Hypothalamus (tissue), 51 donors: ENCODE data around the gene CD81.
"Not testable (repeated sequence)": the region's sequence is repeated elsewhere in the genome, so short reads cannot be mapped to it uniquely, and the experiment has no call there.

Experiments used
- DNase-seq, 51 donors: peaks; one replicate each; lab custom pipeline; 2025; lab: John Stamatoyannopoulos, UW

Gene CD81

GRCh38 chr11:2376751-2377451, at the start of gene CD81:
Gene CD81, plus strand, starts transcription at chr11:2377310. Its CDS starts 240 bp downstream, at chr11:2377550.
- peak in 36 of 51 donors; percentile 29 to 81 (median 55) for DNase-seq

- DNase-seq: peak in 13 of 51 donors; percentile 11 to 48 (median 30)
These were observed 49.1 kb upstream of the CD81 start for GRCh38 chr11:2328021-2328420.

GRCh38 chr11:2328656-2329354, 48.3 kb upstream of the CD81 start:
- no peak for DNase-seq

GRCh38 chr11:2329551-2329950, 47.6 kb upstream of the CD81 start:
- DNase-seq: no peak

- no peak for DNase-seq
These were observed 46.4 kb upstream of the CD81 start for GRCh38 chr11:2330696-2331095.

GRCh38 chr11:2331404-2331803, 45.7 kb upstream of the CD81 start:
- DNase-seq: no peak

- not testable (repeated sequence) for DNase-seq
These were observed 44.5 kb upstream of the CD81 start for GRCh38 chr11:2332569-2332968.

- not testable (repeated sequence) for DNase-seq
These were observed 43.5 kb upstream of the CD81 start for GRCh38 chr11:2333486-2334205.

- DNase-seq: not testable (repeated sequence)
These were observed 41.8 kb upstream of the CD81 start for GRCh38 chr11:2335286-2335685.

GRCh38 chr11:2338760-2339159, 38.4 kb upstream of the CD81 start:
- DNase-seq: not testable (repeated sequence)

- DNase-seq: no peak
These were observed 34.6 kb upstream of the CD81 start for GRCh38 chr11:2342557-2342956.

- DNase-seq: no peak
These were observed 34.1 kb upstream of the CD81 start for GRCh38 chr11:2342981-2343380.

- no peak for DNase-seq
These were observed 33.6 kb upstream of the CD81 start for GRCh38 chr11:2343502-2343901.

GRCh38 chr11:2345050-2345449, 32.1 kb upstream of the CD81 start:
- DNase-seq: no peak

- no peak for DNase-seq
These were observed 31.1 kb upstream of the CD81 start for GRCh38 chr11:2346014-2346413.

- DNase-seq: no peak
These were observed 30.4 kb upstream of the CD81 start for GRCh38 chr11:2346586-2347307.

GRCh38 chr11:2347308-2347830, 29.7 kb upstream of the CD81 start:
- no peak for DNase-seq

- no peak for DNase-seq
These were observed 28.1 kb upstream of the CD81 start for GRCh38 chr11:2348986-2349385.

- DNase-seq: no peak
These were observed 25.4 kb upstream of the CD81 start for GRCh38 chr11:2351701-2352100.

- DNase-seq: no peak
These were observed 24.7 kb upstream of the CD81 start for GRCh38 chr11:2352420-2352819.
